ENCODE data around the gene CCDC178. TPM values are rescaled to one million over a fixed set of nuclear protein-coding genes. Genes with fewer than 3 reads are reported as not detected.

The CCDC178 gene
- polyA plus RNA-seq, 2 of the 4 experiments (the other 2 are of a cell fraction), result 0.06 TPM; not detected in 1

GRCh38 chr18:33157893-33158292 is 282.6 kb downstream of the CCDC178 start:
- ChIA-PET CTCF (no interaction called here), POLR2A (no interaction called here)
- Histone ChIP-seq H3K4me1 (no peaks in the 10 kb centered on the region), H3K27ac (no peak overlapping the region), H3K9me3 (no peaks in the 10 kb centered on the region), H3K4me3 (no peak overlapping the region), H3K4me2 (no peak overlapping the region)
- FAIRE-seq (no peak), DNase-seq (ENCODE audit: low read depth in 1 of 2, low spot score in 1 of 2) (no peak), ATAC-seq (no peak)
- TF ChIP-seq RCOR1 (IDR thresholded peaks at IDR 0.05; ENCODE audit: low read depth, low read length) (no peak), RNF2 (IDR thresholded peaks at IDR 0.05; ENCODE audit: borderline replicate concordance, low read depth) (no peak), ESRRA (IDR thresholded peaks at IDR 0.05; ENCODE audit: borderline replicate concordance, low read length) (no peak), HOXA7 (CRISPR knock-in tag; IDR thresholded peaks at IDR 0.05) (no peak), FOSL2 (IDR thresholded peaks at IDR 0.05) (no peak), FOSL2 (CRISPR knock-in tag; IDR thresholded peaks at IDR 0.05) (no peak), TP53 (CRISPR knock-in tag; IDR thresholded peaks at IDR 0.05) (no peak), MYC (IDR thresholded peaks at IDR 0.05; ENCODE audit: borderline replicate concordance, low read length) (no peak), KDM1A (IDR thresholded peaks at IDR 0.05; ENCODE audit: low read depth) (no peak), CHD4 (IDR thresholded peaks at IDR 0.05; ENCODE audit: borderline replicate concordance) (no peak), CBX2 (IDR thresholded peaks at IDR 0.05; ENCODE audit: borderline replicate concordance, low read depth) (no peak), NR3C1 (IDR thresholded peaks at IDR 0.05) (no peak), ZNF302 (CRISPR knock-in tag; IDR thresholded peaks at IDR 0.05) (no peak), ATOH8 (CRISPR knock-in tag; IDR thresholded peaks at IDR 0.05; ENCODE audit: low read depth) (no peak), EP300 (IDR thresholded peaks at IDR 0.05) (no peak), ZC3H11A (IDR thresholded peaks at IDR 0.05) (no peak), POLR2A (IDR thresholded peaks at IDR 0.05; ENCODE audit: low read length) (no peak)
- WGBS (ENCODE audit: missing lambda C conversion rate), result 0% methylated on average over 1 of the region's 1 CpG

- TF ChIP-seq FOSB (CRISPR knock-in tag; IDR thresholded peaks at IDR 0.05), result no peak
- no peak for TF ChIP-seq SMC3 (IDR thresholded peaks at IDR 0.05)
- TF ChIP-seq FOSL2 (IDR thresholded peaks at IDR 0.05), result no peak
- no peak for TF ChIP-seq FOSL2 (CRISPR knock-in tag; IDR thresholded peaks at IDR 0.05)
- no peak for TF ChIP-seq MAZ (IDR thresholded peaks at IDR 0.05; ENCODE audit: borderline replicate concordance, low read depth, low read length)
- TF ChIP-seq CHD4 (IDR thresholded peaks at IDR 0.05; ENCODE audit: borderline replicate concordance), result no peak
- TF ChIP-seq RCOR1 (IDR thresholded peaks at IDR 0.05; ENCODE audit: low read depth, low read length), result no peak
- no peak for TF ChIP-seq NPAS2 (CRISPR knock-in tag; IDR thresholded peaks at IDR 0.05; ENCODE audit: borderline replicate concordance)
- TF ChIP-seq MYC (IDR thresholded peaks at IDR 0.05; ENCODE audit: borderline replicate concordance, low read length), result no peak
- TF ChIP-seq ATOH8 (CRISPR knock-in tag; IDR thresholded peaks at IDR 0.05; ENCODE audit: low read depth), result no peak
- TF ChIP-seq CBX8 (IDR thresholded peaks at IDR 0.05), result no peak
- no peak overlapping the region for H3K27ac ChIP-seq
- CTCF ChIA-PET, result no interaction called here
- ATAC-seq, result no peak
- FAIRE-seq, result no peak
- POLR2A ChIA-PET, result no interaction called here
- no peak overlapping the region for H3K4me2 ChIP-seq
- H3K9me3 ChIP-seq, result no peaks in the 10 kb centered on the region
- no peak for DNase-seq (ENCODE audit: low read depth in 1 of 2, low spot score in 1 of 2)
- H3K4me3 ChIP-seq, result no peak overlapping the region
- no peaks in the 10 kb centered on the region for H3K4me1 ChIP-seq
These were observed 283.5 kb downstream of the CCDC178 start for GRCh38 chr18:33156906-33157470.

GRCh38 chr18:33154049-33154448 is 286.5 kb downstream of the CCDC178 start:
- H3K27ac ChIP-seq, result no peak overlapping the region
- WGBS (ENCODE audit: missing lambda C conversion rate), result 0% methylated on average over 2 of the region's 2 CpGs
- TF ChIP-seq MAFK (IDR thresholded peaks at IDR 0.05; ENCODE audit: partially characterized antibody), result peak; percentile 38
- TF ChIP-seq RCOR1 (IDR thresholded peaks at IDR 0.05; ENCODE audit: low read depth, low read length), result no peak
- H3K9me3 ChIP-seq, result no peaks in the 10 kb centered on the region
- DNase-seq (ENCODE audit: low read depth in 1 of 2, low spot score in 1 of 2) (no peak), ATAC-seq (no peak), FAIRE-seq (no peak)
- CTCF ChIA-PET, result no interaction called here
- H3K4me3 ChIP-seq, result no peak overlapping the region
- no peak overlapping the region for H3K4me2 ChIP-seq
- POLR2A ChIA-PET, result no interaction called here
- no peaks in the 10 kb centered on the region for H3K4me1 ChIP-seq
